GM13976 (cell line): ENCODE results near the gene IGFBP1.
A peak's percentile ranks its signal among the peaks of the same experiment; 100 is the strongest.

Experiments used
- DNase-seq: peaks from one replicate; pipeline ENCODE4 v3.0.0; 2012; ENCODE audit warnings: low spot score
- CTCF ChIP-seq: IDR thresholded peaks from 2 replicates; pipeline ENCODE4 v1.5.1; 2012; ENCODE audit warnings: borderline replicate concordance, mild to moderate bottlenecking; ENCODE audit not compliant: insufficient read depth; ENCODE audit errors: extremely low read depth, missing control alignments, control extremely low read depth
- in situ Hi-C: fragments of 300-500 bp; cut with MboI; formaldehyde crosslinking; loops from one replicate; pipeline ENCODE4 v1.12.0; 2022; ENCODE audit warnings: low sequenced_read_pairs, mixed read lengths, inconsistent platforms; ENCODE audit not compliant: unreplicated experiment

The IGFBP1 gene

DNA sequence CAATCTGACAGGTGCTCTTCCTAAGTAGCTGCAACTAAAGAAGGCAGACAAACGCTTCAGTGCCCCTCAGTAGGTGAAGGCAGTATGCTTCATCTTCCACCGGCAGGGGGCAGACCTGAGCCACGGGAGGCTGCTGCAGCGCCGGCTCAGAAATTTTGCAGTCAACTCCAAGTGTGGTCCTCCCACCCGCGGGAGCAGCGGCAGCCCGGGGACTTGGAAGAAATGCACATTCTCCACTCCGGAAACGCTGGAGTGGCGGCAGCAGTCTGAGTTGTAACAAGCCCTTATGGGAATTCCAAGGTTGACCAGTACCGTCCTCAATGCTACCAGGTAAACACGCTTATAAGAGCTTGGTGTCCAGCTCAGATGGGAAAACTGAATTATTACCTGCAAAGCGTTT lies 29.4 kb downstream of the IGFBP1 start:
- in situ Hi-C loops = loop anchor here (25.0 kb wide), 2 partner anchors 1170 to 1270 kb away; no protein-coding TSS in a partner anchor
- peak; percentile 85 for DNase-seq
- TF ChIP-seq CTCF = peak; percentile 93

- in situ Hi-C loops = loop anchor here (25.0 kb wide), 2 partner anchors 1169 to 1269 kb away; no protein-coding TSS in a partner anchor
- no peak for DNase-seq
- no peak for TF ChIP-seq CTCF
Observed at GRCh38 chr7:45918556-45918955, 30.3 kb downstream of the IGFBP1 start.

DNA sequence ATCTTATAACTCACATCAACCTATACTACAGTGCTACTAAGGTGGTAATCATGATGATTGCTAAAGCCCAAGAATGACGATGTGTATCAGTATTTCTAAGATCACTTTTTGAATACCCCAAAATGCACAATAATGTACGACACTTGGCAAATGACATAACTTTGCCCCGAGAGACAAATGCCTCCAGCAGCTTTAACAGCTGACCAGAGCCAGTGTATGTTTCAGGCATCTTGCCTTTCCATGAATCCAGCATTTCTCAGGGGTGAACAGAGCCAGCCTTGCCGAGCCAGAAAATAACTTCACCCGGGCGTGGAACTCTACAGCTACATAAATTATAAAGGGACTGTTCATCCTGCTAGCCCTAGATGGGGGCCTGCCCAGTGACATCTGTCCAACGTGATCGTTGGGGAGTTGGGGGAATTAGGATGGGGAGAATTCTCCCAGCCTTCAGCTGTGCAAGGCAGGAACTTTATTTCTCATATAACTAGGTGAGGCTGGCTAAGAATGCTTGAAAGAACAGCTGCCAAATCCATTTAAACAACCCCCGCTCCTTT lies 31.0 kb downstream of the IGFBP1 start:
- in situ Hi-C loops = loop anchor here (25.0 kb wide), 2 partner anchors 1168 to 1268 kb away; no protein-coding TSS in a partner anchor
- no peak for TF ChIP-seq CTCF
- no peak for DNase-seq

DNA sequence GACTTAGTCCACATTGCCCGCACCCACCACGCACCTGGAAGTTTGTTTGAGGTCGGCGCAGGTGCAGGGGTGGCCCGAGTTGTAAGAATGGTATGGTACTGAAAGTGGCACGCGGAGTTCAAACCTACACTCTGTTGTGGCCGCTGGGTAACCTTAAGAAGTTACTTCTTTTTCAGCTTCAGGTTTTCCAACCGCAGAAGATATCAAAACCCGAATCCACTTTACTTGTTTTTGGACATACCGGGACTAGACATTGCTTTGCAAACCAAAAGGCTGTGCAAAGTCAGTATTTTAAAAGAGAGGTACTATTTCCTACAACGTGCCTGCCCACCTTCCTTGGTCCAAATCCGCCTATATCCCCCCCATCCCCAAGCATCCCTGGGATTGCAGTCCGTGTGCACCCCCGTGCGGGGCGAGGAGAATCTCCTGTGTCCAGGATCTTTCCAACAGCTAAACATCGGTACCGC lies 31.7 kb downstream of the IGFBP1 start:
- in situ Hi-C loops = loop anchor here (5.0 to 25.0 kb wide), 3 partner anchors 427 to 1267 kb away; no protein-coding TSS in a partner anchor
- TF ChIP-seq CTCF = no peak
- no peak for DNase-seq

DNA sequence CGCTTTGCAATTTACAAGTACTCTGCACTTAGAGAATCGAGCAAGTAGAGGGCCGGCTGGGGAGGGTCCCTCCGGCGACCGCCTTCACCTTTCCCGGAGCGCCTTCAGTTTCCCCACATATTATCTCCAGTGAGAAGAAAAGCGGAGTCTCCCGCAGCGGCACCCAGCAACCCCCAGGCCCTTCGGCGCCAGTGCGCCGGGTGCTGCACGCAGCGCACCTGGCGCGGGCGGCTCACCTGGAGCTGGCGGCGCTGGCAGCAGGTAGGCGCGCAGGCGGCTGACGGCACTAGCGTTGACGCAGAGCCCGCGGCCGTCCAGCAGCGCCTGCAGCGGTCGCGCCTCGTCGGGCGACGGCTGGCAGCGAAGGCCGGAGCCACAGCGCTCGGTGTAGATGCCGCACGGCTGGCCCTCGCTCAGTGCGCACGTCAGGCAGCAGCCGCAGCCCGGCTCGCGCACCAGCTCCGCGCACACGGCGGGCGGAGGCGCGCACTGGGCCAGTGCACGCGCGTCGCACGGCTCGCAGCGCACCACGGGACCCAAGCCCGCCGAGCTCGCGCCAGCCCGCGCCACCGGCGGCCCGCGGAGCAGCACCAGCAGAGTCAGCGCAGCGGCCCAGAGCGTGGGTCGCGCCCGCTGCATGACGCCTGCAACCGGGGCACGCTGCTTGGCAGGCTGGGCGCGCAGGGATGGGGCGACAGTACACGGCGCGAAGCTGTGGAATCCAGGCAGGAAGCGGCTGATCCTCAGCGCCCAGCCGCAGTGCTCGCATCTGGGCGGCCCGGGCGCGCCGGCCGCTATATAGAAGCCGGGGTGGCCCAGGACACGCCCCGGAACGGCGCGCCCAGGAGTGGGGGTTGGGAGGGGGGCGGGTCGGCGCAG lies 32.5 kb downstream of the IGFBP1 start, which contains the start of gene IGFBP3:
IGFBP3 (minus strand) TSS at position 771 of the 879 bp plus-strand sequence; CDS start at position 639, 132 bp downstream.
- in situ Hi-C loops = loop anchor here (5.0 to 25.0 kb wide), 3 partner anchors 427 to 1267 kb away; no protein-coding TSS in a partner anchor
- TF ChIP-seq CTCF = no peak
- no peak for DNase-seq

DNA sequence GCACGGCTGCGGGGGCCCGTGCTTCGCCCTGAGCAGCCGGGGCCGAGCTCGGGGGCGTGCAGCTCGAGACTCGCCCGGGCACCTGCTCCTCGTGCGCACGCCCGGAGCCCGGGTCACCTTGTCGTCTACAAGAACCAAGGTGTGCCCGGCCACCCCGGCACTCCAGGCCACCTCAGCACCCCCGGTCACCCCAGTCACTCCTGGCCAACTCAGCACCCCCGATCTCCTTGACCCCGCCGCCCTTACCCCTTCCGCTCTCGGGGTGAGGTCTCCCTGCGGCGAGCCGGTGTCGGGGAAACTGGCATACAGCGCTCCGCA lies 33.1 kb downstream of the IGFBP1 start:
- no peak for DNase-seq
- in situ Hi-C loops = loop anchor here (5.0 to 25.0 kb wide), 3 partner anchors 426 to 1266 kb away; no protein-coding TSS in a partner anchor
- TF ChIP-seq CTCF = no peak
